H9 (cell line): Measurements from ENCODE around the gene UBE2E1. TPM values are rescaled to one million over a fixed set of nuclear protein-coding genes. Genes with fewer than 3 reads are reported as not detected.

ENCODE experiments used
- DNase-seq: peaks from one replicate; pipeline ENCODE4 v3.0.0-alpha.2; 2017
- H2AFZ ChIP-seq: one replicate; pipeline ENCODE4 v1.6.1; 2013; ENCODE audit warnings: mild to moderate bottlenecking, low read length, control low read depth, moderate library complexity
- H2AK5ac ChIP-seq: 2 replicates; pipeline ENCODE4 v1.6.1; 2013; ENCODE audit warnings: low read length, control low read depth, mixed read lengths; ENCODE audit not compliant: insufficient read length
- H2BK120ac ChIP-seq: one replicate; pipeline ENCODE4 v1.6.1; 2013; ENCODE audit warnings: low read depth, mild to moderate bottlenecking, low read length, control low read depth, inconsistent platforms; ENCODE audit not compliant: poor library complexity, severe bottlenecking
- H2BK12ac ChIP-seq: 2 replicates; pipeline ENCODE4 v1.6.1; 2013; ENCODE audit warnings: low read length, control low read depth, mixed read lengths, low read depth; ENCODE audit not compliant: insufficient read length
- H2BK15ac ChIP-seq: 2 replicates; pipeline ENCODE4 v1.6.1; 2013; ENCODE audit warnings: low read depth, low read length, control low read depth
- H2BK20ac ChIP-seq: one replicate; pipeline ENCODE4 v1.6.1; 2013; ENCODE audit warnings: low read depth, mild to moderate bottlenecking, low read length, control low read depth, inconsistent platforms; ENCODE audit not compliant: poor library complexity, severe bottlenecking
- H2BK5ac ChIP-seq: 2 replicates; pipeline ENCODE4 v1.6.1; 2013; ENCODE audit warnings: low read length, control low read depth, mixed read lengths; ENCODE audit not compliant: insufficient read length
- H3K14ac ChIP-seq: 2 replicates; pipeline ENCODE4 v1.6.1; 2013; ENCODE audit warnings: low read length, control low read depth; ENCODE audit not compliant: insufficient read depth
- H3K18ac ChIP-seq: 2 replicates; pipeline ENCODE4 v1.6.1; 2013; ENCODE audit warnings: low read depth, mild to moderate bottlenecking, mixed read lengths, low read length, control low read depth; ENCODE audit not compliant: insufficient read length
- H3K23ac ChIP-seq: 2 replicates; pipeline ENCODE4 v1.6.1; 2013; ENCODE audit warnings: low read length, control low read depth, mixed read lengths, low read depth; ENCODE audit not compliant: insufficient read length
- H3K23me2 ChIP-seq: 2 replicates; pipeline ENCODE4 v1.6.1; 2013; ENCODE audit warnings: low read depth, mild to moderate bottlenecking, mixed read lengths, low read length, control low read depth; ENCODE audit not compliant: insufficient read length, poor library complexity, severe bottlenecking
- H3K27ac ChIP-seq: 2 replicates; pipeline ENCODE4 v1.5.1; 2013; ENCODE audit warnings: low read length, control low read depth, mixed read lengths, low read depth; ENCODE audit not compliant: insufficient read length
- H3K27me3 ChIP-seq: 2 replicates; pipeline ENCODE4 v1.6.1; 2013; ENCODE audit warnings: low read length, control low read depth, inconsistent platforms; ENCODE audit not compliant: insufficient read depth
- H3K4ac ChIP-seq: 2 replicates; pipeline ENCODE4 v1.6.1; 2013; ENCODE audit warnings: low read depth, mild to moderate bottlenecking, control low read depth, inconsistent platforms, low read length, moderate library complexity
- H3K4me1 ChIP-seq: 2 replicates; pipeline ENCODE4 v1.6.1; 2013; ENCODE audit warnings: low read length, control low read depth, inconsistent platforms; ENCODE audit not compliant: insufficient read depth
- H3K4me2 ChIP-seq: 2 replicates; pipeline ENCODE4 v1.6.1; 2013; ENCODE audit warnings: low read length, control low read depth, mixed read lengths; ENCODE audit not compliant: insufficient read length, insufficient read depth
- H3K56ac ChIP-seq: 2 replicates; pipeline ENCODE4 v1.6.1; 2013; ENCODE audit warnings: low read depth, mild to moderate bottlenecking, mixed read lengths, low read length, control low read depth; ENCODE audit not compliant: insufficient read length
- H3K79me1 ChIP-seq: 2 replicates; pipeline ENCODE4 v1.6.1; 2013; ENCODE audit warnings: low read depth, mild to moderate bottlenecking, moderate library complexity, low read length, control low read depth, inconsistent platforms; ENCODE audit not compliant: insufficient read depth, poor library complexity, severe bottlenecking
- H3K79me2 ChIP-seq: 2 replicates; pipeline ENCODE4 v1.6.1; 2013; ENCODE audit warnings: low read length, control low read depth, inconsistent platforms; ENCODE audit not compliant: insufficient read depth
- H3K9ac ChIP-seq: 2 replicates; pipeline ENCODE4 v1.6.1; 2013; ENCODE audit warnings: low read length, control low read depth, mixed read lengths; ENCODE audit not compliant: insufficient read length; ENCODE audit errors: extremely low read depth
- H3K9me3 ChIP-seq: one replicate; pipeline ENCODE4 v1.6.1; 2013; ENCODE audit warnings: low read depth, low read length, inconsistent platforms; ENCODE audit not compliant: control insufficient read depth
- H3T11ph ChIP-seq: one replicate; pipeline ENCODE4 v1.6.1; 2013; ENCODE audit warnings: mild to moderate bottlenecking, low read length, control low read depth, inconsistent platforms
- H4K20me1 ChIP-seq: one replicate; pipeline ENCODE4 v1.6.1; 2013; ENCODE audit not compliant: control insufficient read depth, insufficient read length, insufficient read depth
- H4K5ac ChIP-seq: 2 replicates; pipeline ENCODE4 v1.6.1; 2013; ENCODE audit warnings: low read depth, mild to moderate bottlenecking, mixed read lengths, low read length, control low read depth; ENCODE audit not compliant: insufficient read length
- H4K8ac ChIP-seq: replicated peaks from 2 replicates; pipeline ENCODE4 v1.6.1; 2013; ENCODE audit warnings: low read length, control low read depth, mixed read lengths, low read depth; ENCODE audit not compliant: insufficient read length
- H4K91ac ChIP-seq: 2 replicates; pipeline ENCODE4 v1.6.1; 2013; ENCODE audit warnings: low read depth, mild to moderate bottlenecking, moderate library complexity, mixed read lengths, low read length, control low read depth; ENCODE audit not compliant: insufficient read length
- H3K27ac Mint-ChIP-seq, 3 experiments: 2 replicates in 2 of 3; 3 replicates in 1 of 3; pipeline ENCODE4 v1.8.0; 2020 to 2021; ENCODE audit warnings: mixed read lengths in 3 of 3, mild to moderate bottlenecking in 1 of 3, moderate library complexity in 1 of 3
- H3K27me3 Mint-ChIP-seq: 2 replicates; pipeline ENCODE4 v1.8.0; 2021; ENCODE audit warnings: low read depth, mild to moderate bottlenecking, moderate library complexity, mixed read lengths
- H3K36me3 Mint-ChIP-seq, 3 experiments: 2 replicates in 2 of 3; 3 replicates in 1 of 3; pipeline ENCODE4 v1.8.0; 2020 to 2021; ENCODE audit warnings: low read depth in 3 of 3, mixed read lengths in 3 of 3; ENCODE audit not compliant: insufficient read depth in 1 of 3
- H3K4me1 Mint-ChIP-seq, 2 experiments: 2 replicates each; pipeline ENCODE4 v1.8.0; 2020; ENCODE audit warnings: mixed read lengths in 2 of 2
- H3K4me3 Mint-ChIP-seq, 2 experiments: 2 replicates in 1 of 2; 3 replicates in 1 of 2; pipeline ENCODE4 v1.8.0; 2020 to 2021; ENCODE audit warnings: mild to moderate bottlenecking in 2 of 2, mixed read lengths in 2 of 2, moderate library complexity in 1 of 2
- H3K9me3 Mint-ChIP-seq, 2 experiments: 2 replicates in 1 of 2; 3 replicates in 1 of 2; pipeline ENCODE4 v1.8.0; 2020; ENCODE audit warnings: mild to moderate bottlenecking in 2 of 2, mixed read lengths in 2 of 2, moderate library complexity in 1 of 2
- CTCF ChIP-seq: fragments of 200-600 bp; sonication (generic); conservative IDR thresholded peaks from 3 replicates; pipeline ENCODE4 v1.8.0; 2021; ENCODE audit warnings: antibody characterized with exemption, mild to moderate bottlenecking
- WGBS: extraction: QIAGEN DNeasy Blood & Tissue Kit; methylation state at CpG from one replicate; pipeline ENCODE4 v1.1.7; 2013; ENCODE audit warnings: missing lambda C conversion rate, low lambda C conversion rate, mixed read lengths; ENCODE audit not compliant: insufficient read length; ENCODE audit errors: extremely low coverage; 5-methylcytosine and 5-hydroxymethylcytosine counted together
- total RNA-seq: library from RNA; stranded (reverse); gene quantifications from 2 replicates; pipeline ENCODE4 v1.2.1, GENCODE V29; 2021

UBE2E1 gene
- total RNA-seq, 1 experiment from 2014 or later = 142 TPM

- DNase-seq = no peak
- H3K4me3 Mint-ChIP-seq = no peak overlapping the region
- H3K23ac ChIP-seq = no peak overlapping the region
- no peaks in the 10 kb centered on the region for H3K79me2 ChIP-seq
- H3K36me3 Mint-ChIP-seq = no peaks in the 10 kb centered on the region; a peak in 1 of 7 replicates
- peaks cover 15 to 20% of the 10 kb centered on the region in 2 experiments for H3K4me1 Mint-ChIP-seq
- no peak overlapping the region for H3K27ac ChIP-seq
- H3K4me2 ChIP-seq = no peak overlapping the region
- no peaks in the 10 kb centered on the region for H3K79me1 ChIP-seq
- no peak overlapping the region for H2AFZ ChIP-seq
- no peak for TF ChIP-seq CTCF
- H3K18ac ChIP-seq = no peak overlapping the region
- no peaks in the 10 kb centered on the region for H4K20me1 ChIP-seq
- H3K4ac ChIP-seq = no peak overlapping the region
- no peaks in the 10 kb centered on the region for H3K27me3 ChIP-seq
- no peak overlapping the region for H2BK15ac ChIP-seq
- no peak overlapping the region for H3K9ac ChIP-seq
- peaks cover 2% of the 10 kb centered on the region; the same call in 1 of the 2 replicates for H3K4me1 ChIP-seq
- no peak overlapping the region for H4K91ac ChIP-seq
- no peak overlapping the region for H2BK120ac ChIP-seq
- peaks cover 5% of the 10 kb centered on the region for H3K23me2 ChIP-seq
- no peaks in the 10 kb centered on the region; the same call in 1 of the 2 replicates for H3K27me3 Mint-ChIP-seq
- no peak overlapping the region for H2BK20ac ChIP-seq
- H2AK5ac ChIP-seq = no peak overlapping the region
- no CpG with 5 or more reads among the region's 3 CpGs for WGBS
- H3K9me3 Mint-ChIP-seq = no peaks in the 10 kb centered on the region
- H3K56ac ChIP-seq = no peak overlapping the region
- H4K8ac ChIP-seq = no peak overlapping the region
- H4K5ac ChIP-seq = no peak overlapping the region
- H2BK12ac ChIP-seq = no peak overlapping the region
- no peaks in the 10 kb centered on the region for H3K9me3 ChIP-seq
- no peak overlapping the region for H3T11ph ChIP-seq
- H2BK5ac ChIP-seq = no peak overlapping the region
- H3K27ac Mint-ChIP-seq = no peak overlapping the region
- H3K14ac ChIP-seq = no peak overlapping the region
Observed at GRCh38 chr3:23800731-23801130, 5.0 kb upstream of the UBE2E1 start.
